IPS-20b (cell line): ENCODE data around the gene TMEM87B.
"Not testable (repeated sequence)": the region's sequence is repeated elsewhere in the genome, so short reads cannot be mapped to it uniquely, and the experiment has no call there.

Experiments
- H3K27ac ChIP-seq: one replicate; pipeline ENCODE4 v1.5.1; 2013; ENCODE audit warnings: low read length
- H3K27me3 ChIP-seq: 2 replicates; pipeline ENCODE4 v1.6.1; 2013; ENCODE audit warnings: mild to moderate bottlenecking, low read length, inconsistent platforms; ENCODE audit not compliant: insufficient read depth
- H3K36me3 ChIP-seq: 2 replicates; pipeline ENCODE4 v1.6.1; 2013; ENCODE audit warnings: low read depth, mild to moderate bottlenecking, inconsistent platforms, low read length, moderate library complexity; ENCODE audit not compliant: insufficient read depth
- H3K4me1 ChIP-seq: 2 replicates; pipeline ENCODE4 v1.6.1; 2013; ENCODE audit warnings: mild to moderate bottlenecking, control low read depth, inconsistent platforms, low read length, moderate library complexity; ENCODE audit not compliant: insufficient read depth
- H3K4me3 ChIP-seq: 2 replicates; pipeline ENCODE4 v1.5.1; 2013; ENCODE audit warnings: mild to moderate bottlenecking, low read length, inconsistent platforms
- H3K9ac ChIP-seq: 2 replicates; pipeline ENCODE4 v1.6.1; 2013; ENCODE audit warnings: low read depth, mild to moderate bottlenecking, inconsistent platforms, low read length, moderate library complexity
- H3K9me3 ChIP-seq: 2 replicates; pipeline ENCODE4 v1.6.1; 2013; ENCODE audit warnings: mild to moderate bottlenecking, low read depth, low read length, inconsistent platforms; ENCODE audit not compliant: insufficient read depth

The TMEM87B gene

GRCh38 chr2:112053917-112054846, 887 bp upstream of the TMEM87B start:
- no peaks in the 10 kb centered on the region for H3K36me3 ChIP-seq
- peaks cover 12% of the 10 kb centered on the region for H3K4me1 ChIP-seq
- peak overlapping the region; percentile 66 for H3K4me3 ChIP-seq
- no peaks in the 10 kb centered on the region for H3K9me3 ChIP-seq
- no peak overlapping the region for H3K27ac ChIP-seq
- H3K9ac ChIP-seq, result peak overlapping the region; percentile 18; the same call in 1 of the 2 replicates
- H3K27me3 ChIP-seq, result no peaks in the 10 kb centered on the region; the same call in 1 of the 2 replicates

- Histone ChIP-seq H3K4me1 (peaks cover 12% of the 10 kb centered on the region), H3K36me3 (no peaks in the 10 kb centered on the region), H3K4me3 (peak overlapping the region; percentile 81), H3K27ac (no peak overlapping the region), H3K27me3 (no peaks in the 10 kb centered on the region; the same call in 1 of the 2 replicates), H3K9me3 (no peaks in the 10 kb centered on the region), H3K9ac (peak overlapping the region; percentile 79)
Measured at GRCh38 chr2:112055730-112056625, 909 bp downstream of the TMEM87B start.

- Histone ChIP-seq H3K4me1 (peaks cover 12% of the 10 kb centered on the region), H3K9ac (peak overlapping the region; percentile 79; the same call in 1 of the 2 replicates), H3K9me3 (no peaks in the 10 kb centered on the region), H3K36me3 (peaks cover 2% of the 10 kb centered on the region; the same call in 1 of the 2 replicates), H3K27me3 (no peaks in the 10 kb centered on the region; the same call in 1 of the 2 replicates), H3K27ac (no peak overlapping the region), H3K4me3 (peak overlapping the region; percentile 81)
Measured at GRCh38 chr2:112056626-112056987, 1.5 kb downstream of the TMEM87B start.

- H3K4me1 ChIP-seq, result peaks cover 8% of the 10 kb centered on the region; the same call in 1 of the 2 replicates
- H3K9me3 ChIP-seq, result no peaks in the 10 kb centered on the region
- no peaks in the 10 kb centered on the region; the same call in 1 of the 2 replicates for H3K27me3 ChIP-seq
- H3K4me3 ChIP-seq, result no peak overlapping the region
- H3K27ac ChIP-seq, result no peak overlapping the region
- H3K36me3 ChIP-seq, result peaks cover 19% of the 10 kb centered on the region
- no peak overlapping the region for H3K9ac ChIP-seq
Measured at GRCh38 chr2:112059671-112060070, 4.6 kb downstream of the TMEM87B start.

- Histone ChIP-seq H3K27ac (no peak overlapping the region), H3K4me3 (no peak overlapping the region), H3K4me1 (peaks cover 8% of the 10 kb centered on the region; the same call in 1 of the 2 replicates), H3K9me3 (no peaks in the 10 kb centered on the region), H3K27me3 (no peaks in the 10 kb centered on the region; the same call in 1 of the 2 replicates), H3K36me3 (peaks cover 19% of the 10 kb centered on the region), H3K9ac (no peak overlapping the region)
Measured at GRCh38 chr2:112061299-112061698, 6.2 kb downstream of the TMEM87B start.

GRCh38 chr2:112061840-112062239, 6.8 kb downstream of the TMEM87B start:
- no peak overlapping the region for H3K27ac ChIP-seq
- peaks cover 3% of the 10 kb centered on the region; the same call in 1 of the 2 replicates for H3K4me1 ChIP-seq
- H3K36me3 ChIP-seq, result peaks cover 19% of the 10 kb centered on the region
- H3K9me3 ChIP-seq, result no peaks in the 10 kb centered on the region
- H3K27me3 ChIP-seq, result no peaks in the 10 kb centered on the region; the same call in 1 of the 2 replicates
- no peak overlapping the region for H3K4me3 ChIP-seq
- no peak overlapping the region for H3K9ac ChIP-seq

GRCh38 chr2:112062894-112063293, 7.8 kb downstream of the TMEM87B start:
- Histone ChIP-seq H3K4me1 (no peaks in the 10 kb centered on the region), H3K27ac (no peak overlapping the region), H3K36me3 (peaks cover 23% of the 10 kb centered on the region), H3K9ac (no peak overlapping the region), H3K27me3 (no peaks in the 10 kb centered on the region), H3K9me3 (no peaks in the 10 kb centered on the region), H3K4me3 (no peak overlapping the region)

- no peak overlapping the region for H3K9ac ChIP-seq
- H3K27ac ChIP-seq, result no peak overlapping the region
- no peaks in the 10 kb centered on the region for H3K4me1 ChIP-seq
- peaks cover 28% of the 10 kb centered on the region for H3K36me3 ChIP-seq
- H3K9me3 ChIP-seq, result no peaks in the 10 kb centered on the region
- H3K4me3 ChIP-seq, result no peak overlapping the region
- H3K27me3 ChIP-seq, result no peaks in the 10 kb centered on the region
Measured at GRCh38 chr2:112065486-112065885, 10.4 kb downstream of the TMEM87B start.

GRCh38 chr2:112065966-112066365, 10.9 kb downstream of the TMEM87B start:
- Histone ChIP-seq H3K9me3 (no peaks in the 10 kb centered on the region), H3K27me3 (no peaks in the 10 kb centered on the region), H3K9ac (no peak overlapping the region), H3K4me1 (no peaks in the 10 kb centered on the region), H3K27ac (no peak overlapping the region), H3K36me3 (peaks cover 28% of the 10 kb centered on the region), H3K4me3 (no peak overlapping the region)

DNA sequence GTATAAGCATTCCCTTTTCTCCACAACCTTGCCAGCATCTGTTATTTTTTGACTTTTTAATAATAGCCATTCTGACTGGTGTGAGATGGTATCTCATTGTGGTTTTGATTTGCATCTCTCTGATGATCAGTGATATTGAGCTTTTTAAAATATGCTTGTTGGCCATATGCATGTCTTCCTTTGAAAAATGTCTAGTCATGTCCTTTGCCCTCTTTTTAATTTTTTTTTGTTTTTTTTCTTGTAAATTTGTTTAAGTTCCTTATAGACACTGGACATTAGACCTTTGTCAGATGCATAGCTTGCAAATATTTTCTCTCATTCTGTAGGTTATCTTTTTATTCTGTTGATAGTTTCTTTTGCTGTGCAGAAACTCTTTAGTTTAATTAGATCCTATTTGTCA, 14.7 kb downstream of the TMEM87B start:
- not testable (repeated sequence) for H3K9me3 ChIP-seq, H3K4me1 ChIP-seq, H3K9ac ChIP-seq, H3K27me3 ChIP-seq, H3K27ac ChIP-seq, H3K4me3 ChIP-seq
- H3K36me3 ChIP-seq, result peaks cover 13% of the 10 kb centered on the region; the same call in 1 of the 2 replicates

GRCh38 chr2:112073875-112074274, 18.8 kb downstream of the TMEM87B start:
- peaks cover 10% of the 10 kb centered on the region; the same call in 1 of the 2 replicates for H3K36me3 ChIP-seq
- H3K4me3 ChIP-seq, result no peak overlapping the region
- H3K27me3 ChIP-seq, result no peaks in the 10 kb centered on the region
- H3K4me1 ChIP-seq, result no peaks in the 10 kb centered on the region
- H3K27ac ChIP-seq, result no peak overlapping the region
- H3K9me3 ChIP-seq, result no peaks in the 10 kb centered on the region
- no peak overlapping the region for H3K9ac ChIP-seq
